DND-41 (cell line): ENCODE data around the gene THOC5.

ENCODE experiments used
- EZH2 ChIP-seq: IDR thresholded peaks from 3 replicates; pipeline ENCODE4 v1.6.1; 2012; ENCODE audit warnings: borderline replicate concordance, low read depth, mild to moderate bottlenecking, moderate library complexity, low read length, inconsistent platforms; ENCODE audit not compliant: severe bottlenecking
- TF ChIP-seq, protein P1 (sequence below): IDR thresholded peaks from 2 replicates; pipeline ENCODE4 v1.5.1; 2012; ENCODE audit warnings: borderline replicate concordance, low read length, moderate library complexity, mild to moderate bottlenecking; ENCODE audit not compliant: poor library complexity, severe bottlenecking; ENCODE audit errors: extremely low read depth

GRCh38 chr22:29528144-29528543 lies 25.4 kb downstream of the THOC5 start:
- TF ChIP-seq, protein P1, sequence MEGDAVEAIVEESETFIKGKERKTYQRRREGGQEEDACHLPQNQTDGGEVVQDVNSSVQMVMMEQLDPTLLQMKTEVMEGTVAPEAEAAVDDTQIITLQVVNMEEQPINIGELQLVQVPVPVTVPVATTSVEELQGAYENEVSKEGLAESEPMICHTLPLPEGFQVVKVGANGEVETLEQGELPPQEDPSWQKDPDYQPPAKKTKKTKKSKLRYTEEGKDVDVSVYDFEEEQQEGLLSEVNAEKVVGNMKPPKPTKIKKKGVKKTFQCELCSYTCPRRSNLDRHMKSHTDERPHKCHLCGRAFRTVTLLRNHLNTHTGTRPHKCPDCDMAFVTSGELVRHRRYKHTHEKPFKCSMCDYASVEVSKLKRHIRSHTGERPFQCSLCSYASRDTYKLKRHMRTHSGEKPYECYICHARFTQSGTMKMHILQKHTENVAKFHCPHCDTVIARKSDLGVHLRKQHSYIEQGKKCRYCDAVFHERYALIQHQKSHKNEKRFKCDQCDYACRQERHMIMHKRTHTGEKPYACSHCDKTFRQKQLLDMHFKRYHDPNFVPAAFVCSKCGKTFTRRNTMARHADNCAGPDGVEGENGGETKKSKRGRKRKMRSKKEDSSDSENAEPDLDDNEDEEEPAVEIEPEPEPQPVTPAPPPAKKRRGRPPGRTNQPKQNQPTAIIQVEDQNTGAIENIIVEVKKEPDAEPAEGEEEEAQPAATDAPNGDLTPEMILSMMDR, result no peak
- TF ChIP-seq EZH2, result no peak
